IMR-90 (cell line): ENCODE measurements around the gene SRPX2. TPM values are rescaled to one million over a fixed set of nuclear protein-coding genes. Genes with fewer than 3 reads are reported as not detected.
A peak's percentile ranks its signal among the peaks of the same experiment; 100 is the strongest.

Source experiments
- ATAC-seq: fragments of 200-7000 bp; cut with Tn5 transposase; 2 replicates; pipeline ENCODE4 v1.9.1; 2020; ENCODE audit warnings: low read depth, mild to moderate bottlenecking, moderate library complexity
- BruUV-seq: library from RNA; stranded (reverse); fragments of 400-500 nt; replicated peaks from 2 replicates; lab custom pipeline; 2021; lab: Mats Ljungman, UMichigan
- CTCF ChIA-PET: fragments of 300-600 bp; formaldehyde crosslinking; extraction: SDS; loops from one replicate; lab custom pipeline; 2021; ENCODE audit warnings: antibody characterized with exemption; lab: Yijun Ruan, JAX
- POLR2A ChIA-PET: fragments of 300-600 bp; sonication (Branson Sonifier 250); formaldehyde crosslinking; loops from one replicate; lab custom pipeline; 2022; ENCODE audit warnings: antibody characterized with exemption; ENCODE audit not compliant: unreplicated experiment; lab: Charles Lee
- DNase-seq: peaks from one replicate; pipeline ENCODE4 v3.0.0; 2013
- H2AFZ ChIP-seq: replicated peaks from 2 replicates; pipeline ENCODE3; 2013; ENCODE audit warnings: low read length, mild to moderate bottlenecking; ENCODE audit not compliant: poor library complexity
- H2AK5ac ChIP-seq: 2 replicates; pipeline ENCODE4 v1.6.1; 2013; ENCODE audit warnings: low read depth, low read length, inconsistent platforms
- H2AK9ac ChIP-seq: replicated peaks from 2 replicates; pipeline ENCODE3; 2013; ENCODE audit warnings: mild to moderate bottlenecking, low read depth, low read length, moderate library complexity; ENCODE audit not compliant: poor library complexity
- H2BK120ac ChIP-seq: 2 replicates; pipeline ENCODE4 v1.6.1; 2013; ENCODE audit warnings: low read depth, low read length, inconsistent platforms
- H2BK15ac ChIP-seq: 3 replicates; pipeline ENCODE4 v1.6.1; 2013; ENCODE audit warnings: low read depth, low read length, inconsistent platforms
- H2BK20ac ChIP-seq: 2 replicates; pipeline ENCODE4 v1.6.1; 2013; ENCODE audit warnings: low read depth, mild to moderate bottlenecking, inconsistent platforms, low read length, moderate library complexity
- H2BK5ac ChIP-seq: 2 replicates; pipeline ENCODE4 v1.6.1; 2013; ENCODE audit warnings: mild to moderate bottlenecking, low read depth, low read length, inconsistent platforms; ENCODE audit not compliant: poor library complexity, severe bottlenecking
- H3K14ac ChIP-seq: replicated peaks from 2 replicates; pipeline ENCODE4 v1.6.1; 2013; ENCODE audit warnings: low read depth, low read length, inconsistent platforms
- H3K18ac ChIP-seq: 2 replicates; pipeline ENCODE4 v1.6.1; 2013; ENCODE audit warnings: low read depth, low read length, control low read depth
- H3K23ac ChIP-seq: 2 replicates; pipeline ENCODE4 v1.6.1; 2013; ENCODE audit warnings: low read depth, low read length, inconsistent platforms
- H3K27ac ChIP-seq: 2 replicates; pipeline ENCODE4 v1.5.1; 2013; ENCODE audit warnings: mild to moderate bottlenecking, control low read depth, low read length; ENCODE audit not compliant: insufficient read depth
- H3K27me3 ChIP-seq: 2 replicates; pipeline ENCODE4 v1.6.1; 2013; ENCODE audit warnings: low read length; ENCODE audit not compliant: control insufficient read depth, insufficient read depth
- H3K36me3 ChIP-seq: 2 replicates; pipeline ENCODE4 v1.6.1; 2013; ENCODE audit warnings: low read length, mixed read lengths; ENCODE audit not compliant: control insufficient read depth, insufficient read depth
- H3K4ac ChIP-seq: 2 replicates; pipeline ENCODE4 v1.6.1; 2013; ENCODE audit warnings: low read depth, low read length, inconsistent platforms
- H3K4me1 ChIP-seq: 2 replicates; pipeline ENCODE4 v1.6.1; 2013; ENCODE audit warnings: low read length, mixed read lengths; ENCODE audit not compliant: control insufficient read depth, insufficient read depth
- H3K4me2 ChIP-seq: 2 replicates; pipeline ENCODE4 v1.6.1; 2013; ENCODE audit warnings: low read depth, mild to moderate bottlenecking, control low read depth, low read length, moderate library complexity
- H3K4me3 ChIP-seq: 2 replicates; pipeline ENCODE4 v1.5.1; 2013; ENCODE audit warnings: low read depth, mild to moderate bottlenecking, control low read depth, low read length, moderate library complexity; ENCODE audit not compliant: insufficient read depth
- H3K56ac ChIP-seq: 2 replicates; pipeline ENCODE4 v1.6.1; 2013; ENCODE audit warnings: low read length, inconsistent platforms; ENCODE audit not compliant: insufficient read depth; ENCODE audit errors: extremely low read depth
- H3K79me1 ChIP-seq, 2 experiments: 2 replicates each; pipeline ENCODE4 v1.6.1; 2013; ENCODE audit warnings: low read length in 2 of 2, inconsistent platforms in 1 of 2, low read depth in 1 of 2
- H3K9ac ChIP-seq: 2 replicates; pipeline ENCODE4 v1.6.1; 2013; ENCODE audit warnings: low read depth, low read length, control low read depth
- H3K9me1 ChIP-seq: 2 replicates; pipeline ENCODE4 v1.6.1; 2013; ENCODE audit warnings: low read length, inconsistent platforms; ENCODE audit not compliant: insufficient read depth
- H3K9me3 ChIP-seq: 2 replicates; pipeline ENCODE4 v1.6.1; 2013; ENCODE audit warnings: low read length; ENCODE audit not compliant: control insufficient read depth, insufficient read depth
- H4K20me1 ChIP-seq: 2 replicates; pipeline ENCODE4 v1.6.1; 2013; ENCODE audit warnings: low read length, inconsistent platforms; ENCODE audit not compliant: insufficient read depth
- H4K5ac ChIP-seq: 2 replicates; pipeline ENCODE4 v1.6.1; 2013; ENCODE audit warnings: mild to moderate bottlenecking, low read depth, low read length, control low read depth
- H4K8ac ChIP-seq, 2 experiments: 2 replicates each; pipeline ENCODE4 v1.6.1; 2013; ENCODE audit warnings: low read depth in 2 of 2, low read length in 2 of 2, control low read depth in 1 of 2, inconsistent platforms in 1 of 2
- H4K91ac ChIP-seq: 2 replicates; pipeline ENCODE4 v1.6.1; 2013; ENCODE audit warnings: low read depth, low read length, inconsistent platforms; ENCODE audit not compliant: insufficient read depth
- CEBPB ChIP-seq: IDR thresholded peaks from 2 replicates; pipeline ENCODE4 v1.6.1; 2012; ENCODE audit warnings: low read depth, low read length, improper control_type of control experiment
- POLR2A ChIP-seq: IDR thresholded peaks from 2 replicates; pipeline ENCODE4 v1.6.1; 2012; ENCODE audit warnings: mild to moderate bottlenecking, low read depth, low read length
- WGBS, 2 experiments: methylation state at CpG; one replicate each; pipeline versions ENCODE4 v1.1.5 to v1.1.7; 2013; ENCODE audit warnings: missing lambda C conversion rate in 2 of 2; ENCODE audit not compliant: insufficient read length in 1 of 2; ENCODE audit errors: extremely low coverage in 2 of 2; 5-methylcytosine and 5-hydroxymethylcytosine counted together
- dilution Hi-C: fragments of 300-500 bp; cut with HindIII; formaldehyde crosslinking; loops from one replicate; pipeline ENCODE4 v1.14.3; 2018; ENCODE audit warnings: low sequenced_read_pairs; ENCODE audit not compliant: unreplicated experiment
- in situ Hi-C: fragments of 300-500 bp; cut with MboI; formaldehyde crosslinking; loops from 3 replicates; pipeline ENCODE4 v1.14.3; 2019; ENCODE audit warnings: low sequenced_read_pairs, inconsistent platforms, mixed read lengths
- intact Hi-C: fragments of 100-400 bp; cut with micrococcal nuclease; formaldehyde crosslinking; loops from 2 replicates; pipeline ENCODE4 v1.10.0; 2022
- polyA plus RNA-seq, 3 experiments: library from polyadenylated mRNA; depleted of rRNA; stranded (reverse); fragments of >200 nt; gene quantifications; 2 replicates each; pipeline ENCODE4 v1.2.3, GENCODE V29; 2012; ENCODE audit warnings: low replicate concordance in 1 of 3
- total RNA-seq: library from RNA; depleted of rRNA; stranded (reverse); fragments of >200 nt; gene quantifications from 2 replicates; pipeline ENCODE4 v1.2.3, GENCODE V29; 2012
- TF ChIP-seq, protein P1 (sequence below): fragments of 150-350 bp; IDR thresholded peaks from 2 replicates; pipeline ENCODE4 v1.6.1; 2017; ENCODE audit warnings: mild to moderate bottlenecking, antibody characterized with exemption, low read length, low read depth

The SRPX2 gene
- total and polyA plus RNA-seq, 2 of the 4 experiments (the other 2 are of a cell fraction) = 20.6 to 43.1 TPM

DNA sequence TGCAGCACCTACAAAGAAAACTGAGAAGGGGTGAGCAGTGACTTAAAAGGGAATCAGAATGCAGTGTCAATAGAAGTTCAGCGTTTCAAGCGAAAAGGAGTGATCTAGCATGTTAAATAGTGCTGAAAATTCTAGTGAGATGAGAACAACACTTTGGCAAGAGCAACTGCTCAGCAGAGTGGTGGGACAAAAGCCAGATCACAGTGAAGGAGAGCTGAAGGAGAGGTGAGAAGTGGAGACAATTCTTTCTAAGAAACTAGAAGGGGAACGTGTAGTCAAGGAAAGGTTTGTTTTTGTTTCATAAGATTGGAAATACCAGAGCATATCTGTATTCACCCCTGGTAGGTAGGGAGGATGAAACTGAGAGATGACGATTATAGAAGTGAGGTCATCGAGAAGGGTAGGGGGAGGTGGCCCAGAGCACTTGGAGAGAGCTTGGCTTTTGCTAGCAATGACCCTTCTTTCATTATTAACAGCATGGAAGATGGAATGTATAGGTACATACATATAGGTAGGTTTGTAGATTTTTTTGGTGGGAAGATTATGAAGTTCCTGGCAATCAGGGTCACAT, 33.7 kb downstream of the SRPX2 start:
- H2AFZ ChIP-seq = no peak overlapping the region
- H3K18ac ChIP-seq = no peak overlapping the region
- ChIA-PET CTCF (no interaction called here), POLR2A (no interaction called here)
- H2BK20ac ChIP-seq = no peak overlapping the region
- no peak overlapping the region for H3K4ac ChIP-seq
- H4K20me1 ChIP-seq = no peaks in the 10 kb centered on the region
- H2BK15ac ChIP-seq = no peak overlapping the region
- H3K4me1 ChIP-seq = peaks cover 5% of the 10 kb centered on the region
- no peak overlapping the region for H2AK9ac ChIP-seq
- no peak overlapping the region for H3K56ac ChIP-seq
- in situ Hi-C loops = no loop called here
- H2BK120ac ChIP-seq = no peak overlapping the region
- no peak overlapping the region for H4K91ac ChIP-seq
- no peak overlapping the region for H3K14ac ChIP-seq
- H3K9ac ChIP-seq = no peak overlapping the region
- H4K5ac ChIP-seq = no peak overlapping the region
- no peak overlapping the region for H3K27ac ChIP-seq
- H3K4me3 ChIP-seq = no peak overlapping the region
- no peak overlapping the region for H4K8ac ChIP-seq
- TF ChIP-seq, protein P1, sequence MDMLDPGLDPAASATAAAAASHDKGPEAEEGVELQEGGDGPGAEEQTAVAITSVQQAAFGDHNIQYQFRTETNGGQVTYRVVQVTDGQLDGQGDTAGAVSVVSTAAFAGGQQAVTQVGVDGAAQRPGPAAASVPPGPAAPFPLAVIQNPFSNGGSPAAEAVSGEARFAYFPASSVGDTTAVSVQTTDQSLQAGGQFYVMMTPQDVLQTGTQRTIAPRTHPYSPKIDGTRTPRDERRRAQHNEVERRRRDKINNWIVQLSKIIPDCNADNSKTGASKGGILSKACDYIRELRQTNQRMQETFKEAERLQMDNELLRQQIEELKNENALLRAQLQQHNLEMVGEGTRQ = no peak
- no peak for TF ChIP-seq CEBPB
- no peak for TF ChIP-seq POLR2A
- H3K27me3 ChIP-seq = no peaks in the 10 kb centered on the region; the same call in 1 of the 2 replicates
- ATAC-seq (no peak), DNase-seq (peak; percentile 53)
- H3K79me1 ChIP-seq = no peaks in the 10 kb centered on the region
- no peak overlapping the region for H2AK5ac ChIP-seq
- 53% methylated on average over 3 of the region's 5 CpGs; no CpG with 5 or more reads in 1 of the 2 experiments for WGBS, 2 experiments
- H3K4me2 ChIP-seq = no peak overlapping the region
- H3K36me3 ChIP-seq = no peaks in the 10 kb centered on the region
- 0 out of 2 replicates have a peak, but pooled peaks cover 3% of the 10 kb centered on the region for H3K9me1 ChIP-seq
- no peaks in the 10 kb centered on the region for H3K9me3 ChIP-seq
- no TSS peak for BruUV-seq
- dilution Hi-C loops = no loop called here
- intact Hi-C loops = no loop called here
- H3K23ac ChIP-seq = no peak overlapping the region
- H2BK5ac ChIP-seq = no peak overlapping the region
